HG02840 (cell line): Measurements from ENCODE around the gene CD5L.

Source experiments
- ATAC-seq: cut with Tn5 transposase; IDR thresholded peaks from one replicate; pipeline ENCODE4 v1.9.1; 2021; ENCODE audit warnings: mild to moderate bottlenecking, moderate library complexity, moderate number of reproducible peaks; ENCODE audit not compliant: unreplicated experiment, low FRiP score

Gene CD5L

DNA sequence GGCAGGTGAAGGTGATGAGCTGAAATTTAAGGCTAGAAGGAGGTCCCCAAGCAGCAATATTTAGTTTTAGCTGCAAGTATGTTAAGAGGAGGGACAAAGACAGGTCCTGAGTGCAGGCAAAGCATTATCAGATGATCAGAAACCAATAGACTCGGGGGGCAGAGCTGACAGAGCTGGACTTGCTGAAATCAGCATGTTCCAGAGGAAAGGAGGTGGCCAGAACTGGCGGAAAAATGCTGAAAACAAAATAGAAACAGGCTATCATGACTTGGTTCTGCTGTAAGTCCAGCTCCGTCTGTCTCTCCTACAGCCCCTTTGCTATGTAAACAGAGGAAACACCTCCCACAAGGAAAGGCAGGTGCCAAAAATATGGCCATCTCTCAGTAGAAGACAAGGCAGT is at the start of gene CD5L:
CD5L (minus strand) TSS at position 101 of the 400 bp plus-strand sequence. CDS start 107 bp downstream, outside the sequence.
- no peak for ATAC-seq

DNA sequence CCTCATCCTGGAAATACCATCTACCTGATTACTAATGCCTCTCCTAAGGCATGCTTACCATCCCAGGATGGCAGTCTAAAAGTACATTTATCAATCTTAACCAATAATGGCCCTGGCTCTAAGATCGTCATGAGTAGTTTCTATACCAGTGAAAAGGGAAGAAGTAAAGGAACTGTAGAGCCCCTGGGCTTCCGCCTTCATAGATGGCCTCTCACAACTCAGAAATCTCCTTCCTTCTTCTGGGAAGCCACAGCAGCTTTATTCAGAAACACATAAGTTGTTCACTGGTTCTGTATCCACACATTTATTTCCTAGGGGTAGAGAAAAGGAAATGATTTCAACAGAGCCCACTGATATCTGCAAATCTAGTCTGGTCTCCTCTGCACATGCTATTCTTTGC is 41.0 kb upstream of the CD5L start:
- ATAC-seq = no peak

DNA sequence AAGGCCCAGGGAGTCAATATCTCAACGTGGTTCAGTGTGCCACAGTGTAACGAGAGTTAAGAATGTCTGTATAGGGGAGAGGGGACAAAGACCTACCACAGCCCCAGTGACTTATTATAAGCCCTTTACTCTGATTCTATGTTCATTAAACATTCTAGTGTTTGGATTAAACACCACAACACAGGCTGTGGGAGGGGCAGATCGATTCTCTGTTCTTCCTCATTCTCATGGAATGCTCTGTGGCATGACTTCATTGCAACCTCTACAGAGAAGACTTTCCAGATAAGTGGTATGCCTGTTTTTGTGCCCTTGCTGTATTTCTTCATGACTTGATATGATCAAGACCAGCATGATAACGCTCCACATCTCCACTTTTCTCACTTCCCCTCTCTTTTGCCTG is 39.0 kb upstream of the CD5L start:
- no peak for ATAC-seq

DNA sequence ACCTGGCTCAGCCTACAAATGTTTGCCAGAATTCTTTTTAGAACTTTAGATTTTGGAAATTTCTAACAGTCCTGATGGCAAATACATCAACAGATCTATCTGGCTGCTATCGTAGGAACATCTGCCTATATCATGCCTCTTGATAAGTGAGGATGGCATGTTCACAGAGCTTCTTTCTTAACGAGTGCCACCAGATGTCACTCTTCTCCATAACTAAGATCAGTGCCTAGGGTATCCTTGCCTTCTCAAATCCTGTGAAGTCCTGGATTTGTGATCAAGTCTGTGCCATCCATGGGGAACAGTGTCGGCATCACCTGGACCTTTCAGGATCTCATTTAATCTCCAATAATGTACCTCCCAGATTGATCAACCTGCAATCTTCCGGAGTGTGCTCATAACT is 36.5 kb upstream of the CD5L start:
- ATAC-seq = no peak

DNA sequence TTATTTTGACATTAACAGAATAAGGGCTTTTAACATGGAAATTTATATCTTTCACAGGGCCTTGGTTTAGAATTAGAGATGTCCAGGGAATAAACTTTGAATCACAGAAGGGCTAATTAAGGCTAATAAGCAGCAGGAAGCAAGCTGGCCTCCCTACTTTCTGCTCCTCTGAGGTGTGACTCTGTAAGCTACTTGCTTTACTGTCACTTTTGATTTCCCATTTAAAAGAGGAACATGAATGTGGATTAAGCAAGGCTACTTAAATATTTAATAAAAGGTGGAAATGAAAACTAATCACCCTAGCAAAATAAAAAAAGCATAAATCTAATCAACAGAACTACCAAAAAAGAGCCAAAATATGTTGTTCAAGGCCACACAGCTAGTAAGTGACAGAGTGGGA is 28.9 kb upstream of the CD5L start:
- no peak for ATAC-seq

DNA sequence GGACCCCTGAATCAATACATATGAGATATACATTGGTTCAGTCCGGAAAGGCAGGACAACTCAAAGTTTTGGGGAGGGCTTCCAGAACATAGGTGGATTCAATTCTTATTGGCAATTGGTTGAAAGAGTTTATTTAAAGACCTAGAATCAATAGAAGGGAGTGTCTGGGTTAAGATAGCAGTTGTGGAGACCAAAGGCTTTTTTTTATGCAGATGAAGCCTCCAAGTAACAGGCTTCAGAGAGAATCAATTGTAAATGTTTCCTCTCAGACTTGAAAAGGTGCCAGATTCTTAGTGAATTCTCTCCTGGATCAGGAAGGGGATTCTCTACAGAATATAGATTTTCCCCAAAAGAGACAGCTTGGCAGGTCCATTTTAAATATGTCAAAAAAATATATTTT is 27.0 kb upstream of the CD5L start:
- no peak for ATAC-seq

DNA sequence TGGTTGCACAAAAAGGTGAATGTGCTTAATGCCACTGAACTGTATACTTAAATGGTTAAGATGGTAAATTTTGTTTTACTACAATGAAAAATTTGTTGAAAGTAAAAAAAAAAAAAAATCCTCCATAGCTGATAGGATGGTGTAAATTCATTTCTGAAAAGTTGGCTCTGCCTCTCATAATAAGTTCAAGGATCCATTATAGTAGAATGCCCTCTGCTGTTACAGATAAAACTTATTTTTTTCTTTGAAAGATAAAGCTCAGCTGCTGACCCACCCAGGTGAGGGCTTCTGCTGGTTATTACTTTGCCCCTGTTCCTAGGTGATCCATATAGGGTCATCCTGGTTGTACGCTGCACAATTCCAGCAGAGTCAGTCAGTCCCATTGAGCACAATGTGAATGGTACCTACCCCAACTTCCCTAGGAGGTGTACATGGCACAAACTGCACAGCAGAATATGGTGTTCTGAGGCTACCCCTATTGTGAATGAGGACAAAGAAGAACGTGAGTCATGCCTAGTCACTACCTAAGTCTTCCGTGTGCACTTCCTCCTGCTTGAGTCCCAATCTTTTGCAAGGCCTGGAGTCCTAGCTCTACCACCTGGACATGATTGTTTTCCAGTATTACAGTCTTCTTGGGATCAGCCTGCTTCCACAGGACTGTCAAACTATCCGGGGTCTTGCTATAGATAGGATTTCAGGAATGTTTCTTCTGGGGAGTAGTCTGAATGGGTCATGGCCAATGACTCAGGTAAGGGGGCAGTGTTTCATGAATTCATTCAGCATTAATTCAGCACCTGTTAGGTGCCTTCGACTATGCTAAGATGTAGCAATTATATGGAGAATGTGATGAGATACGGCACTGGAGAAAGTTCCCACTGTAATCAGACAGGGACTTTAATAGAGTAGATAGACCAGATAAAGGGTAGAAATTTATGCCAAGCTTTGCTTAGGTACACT is 20.8 kb upstream of the CD5L start:
- ATAC-seq = no peak

DNA sequence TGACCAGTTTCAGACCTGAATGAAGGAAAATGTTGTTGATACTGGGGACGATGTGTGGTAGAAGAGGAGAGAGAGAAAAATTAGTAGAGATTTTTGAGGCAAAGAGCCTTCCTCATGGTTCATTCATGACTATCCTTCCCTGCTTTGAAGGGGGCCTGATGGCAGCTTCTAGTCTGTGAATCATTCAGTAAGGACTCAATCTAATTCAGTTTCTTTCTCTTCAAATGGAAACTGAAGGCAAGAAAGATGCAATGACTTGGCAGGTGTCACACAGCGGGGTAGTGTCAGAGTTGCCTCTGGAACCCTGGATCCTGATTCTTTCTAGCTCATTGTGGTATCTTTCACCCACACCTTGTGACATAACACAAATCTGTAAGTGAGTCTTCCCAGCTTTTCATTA is 14.9 kb upstream of the CD5L start:
- ATAC-seq = no peak

DNA sequence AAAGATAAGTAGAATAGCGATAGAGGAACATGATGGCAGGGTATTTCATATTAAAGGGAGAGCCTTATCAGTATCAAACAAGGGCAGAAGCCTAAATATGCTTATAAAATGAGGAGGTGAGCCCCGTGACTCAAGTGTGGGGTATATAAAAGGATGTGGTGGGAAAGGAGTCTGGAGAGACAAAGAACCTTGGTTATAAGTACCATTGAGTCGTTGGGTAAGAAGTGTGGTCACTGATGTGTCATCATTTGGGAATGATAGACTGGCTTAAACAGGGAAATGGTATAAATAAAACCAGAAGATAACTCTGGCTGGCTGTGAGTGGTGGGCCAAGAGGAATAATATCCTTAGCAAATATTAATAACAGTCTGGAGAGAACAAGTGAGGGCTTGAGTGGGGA is 10.9 kb upstream of the CD5L start:
- ATAC-seq = no peak

DNA sequence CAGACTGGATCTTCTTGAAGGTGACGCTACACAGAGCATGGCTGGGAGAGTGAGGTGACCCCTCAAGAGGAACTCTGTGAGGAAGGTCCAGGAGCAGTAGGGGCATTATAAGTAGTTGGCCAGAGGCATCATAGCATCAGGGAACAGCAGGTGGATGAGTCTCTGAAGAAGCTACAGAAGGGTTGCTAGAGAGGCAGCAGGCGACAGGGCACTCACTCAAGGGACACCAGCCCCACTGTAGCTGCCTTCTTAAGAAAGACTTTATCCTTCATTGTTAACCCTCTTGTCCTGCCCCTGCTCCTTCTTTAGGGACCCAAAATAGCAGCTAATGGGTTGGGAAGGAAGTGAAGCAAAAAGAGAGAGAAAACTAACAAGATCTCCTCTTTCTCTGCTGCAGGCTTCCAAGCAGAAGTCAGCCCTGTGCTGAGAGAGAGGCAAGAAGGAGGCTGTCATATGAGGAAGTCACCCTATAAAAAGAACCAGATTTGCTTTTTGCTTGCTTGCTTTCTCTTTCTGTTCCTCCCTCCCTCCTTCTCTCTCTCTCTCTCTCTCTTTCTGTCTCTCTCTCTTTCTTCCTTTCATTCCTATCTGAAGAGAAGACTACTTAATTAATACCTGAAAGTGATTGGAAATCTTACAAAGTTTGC is 7.7 kb upstream of the CD5L start:
- ATAC-seq = peak; percentile 71

DNA sequence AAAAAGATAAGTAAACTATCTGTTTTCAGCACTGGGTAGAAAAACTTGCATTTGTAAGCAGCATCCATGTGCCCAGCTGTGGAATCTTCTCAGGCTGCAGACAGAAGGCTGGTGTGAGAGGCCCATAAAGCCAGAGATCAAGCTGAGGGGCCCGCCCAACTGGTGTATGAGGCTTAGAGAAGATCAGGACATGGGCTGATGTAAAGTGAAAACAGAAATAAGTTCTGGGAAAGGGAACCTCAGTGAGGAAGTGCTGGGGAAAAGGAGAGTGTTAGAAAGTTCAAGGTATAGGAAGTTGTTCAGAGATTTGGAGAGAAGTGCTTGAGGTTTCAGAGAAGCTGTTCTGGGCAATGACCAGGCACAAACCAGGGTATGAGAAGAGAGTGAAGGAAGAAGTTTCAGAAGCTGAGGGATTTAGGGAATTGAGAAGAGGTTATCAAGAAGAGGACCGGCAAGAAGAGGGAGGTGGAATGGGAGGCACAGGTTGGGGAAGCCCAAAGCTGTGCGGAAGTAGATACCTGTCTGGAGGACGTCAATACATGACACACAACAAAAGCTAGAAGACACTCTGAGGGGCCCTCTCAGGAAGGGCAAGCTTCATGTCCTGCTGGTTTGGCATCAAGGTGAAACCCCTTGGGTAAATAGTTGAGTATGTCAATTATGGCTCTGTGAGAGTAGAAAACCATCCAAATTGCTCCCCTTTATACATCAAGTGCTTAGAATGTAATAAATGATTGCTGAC is 2.7 kb upstream of the CD5L start:
- no peak for ATAC-seq

DNA sequence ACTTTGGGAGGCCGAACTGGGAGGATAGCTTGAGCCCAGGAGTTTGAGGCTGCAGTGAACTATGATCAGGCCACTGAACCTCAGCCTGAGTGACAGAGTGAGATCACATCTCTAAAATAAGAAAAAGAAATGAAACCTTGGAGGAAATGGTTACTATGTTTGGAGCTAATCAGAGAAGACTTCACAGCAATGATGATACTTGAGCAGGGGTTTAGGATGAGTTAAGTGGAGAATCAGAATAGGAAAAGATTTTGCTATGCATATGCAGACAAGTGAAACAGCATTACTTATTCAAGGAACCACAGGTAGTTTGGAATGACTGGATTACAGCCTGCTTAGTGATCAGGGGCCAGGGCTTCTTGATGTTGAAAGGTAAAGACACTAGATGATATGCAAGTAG is 1.3 kb upstream of the CD5L start:
- ATAC-seq = no peak

DNA sequence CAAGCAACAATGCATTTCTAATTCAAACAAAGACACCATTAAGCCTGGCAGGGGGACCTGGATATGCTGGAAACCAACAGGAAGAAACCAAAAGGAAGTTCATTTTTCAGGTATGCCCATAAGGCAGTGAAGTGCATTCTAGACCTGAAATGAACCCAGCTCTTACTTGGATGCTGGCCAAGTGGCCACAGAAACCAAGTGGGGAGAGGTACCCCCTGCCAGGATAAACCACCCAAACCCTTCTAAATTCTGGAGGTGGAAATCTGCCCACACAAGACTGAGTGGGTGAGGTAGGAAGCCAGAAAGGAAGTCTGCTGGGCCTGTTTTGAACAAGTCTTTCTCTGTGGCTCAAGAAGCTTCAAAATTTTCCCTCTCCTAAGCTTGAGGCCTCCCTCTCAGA is 2.6 kb downstream of the CD5L start:
- ATAC-seq = no peak

DNA sequence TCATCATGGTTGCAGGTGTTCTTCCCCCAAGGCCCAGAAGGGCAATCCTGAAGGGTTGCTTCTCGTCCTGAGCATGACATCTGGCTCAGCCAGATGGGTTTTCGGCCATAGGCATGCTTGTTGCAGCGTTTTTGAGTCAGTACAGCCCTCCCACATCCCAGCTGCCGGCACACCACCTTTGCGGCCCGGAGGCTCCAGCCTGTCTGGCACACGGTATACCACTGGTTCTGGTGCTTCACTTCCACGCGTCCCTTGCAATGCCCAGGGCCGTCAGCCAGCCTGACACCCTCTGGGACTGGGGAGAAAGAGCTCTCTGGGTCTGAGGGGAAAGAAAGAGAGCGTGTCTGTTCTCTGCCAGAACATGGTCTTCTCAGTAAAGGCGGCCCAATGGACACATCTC is 7.2 kb downstream of the CD5L start:
- no peak for ATAC-seq

DNA sequence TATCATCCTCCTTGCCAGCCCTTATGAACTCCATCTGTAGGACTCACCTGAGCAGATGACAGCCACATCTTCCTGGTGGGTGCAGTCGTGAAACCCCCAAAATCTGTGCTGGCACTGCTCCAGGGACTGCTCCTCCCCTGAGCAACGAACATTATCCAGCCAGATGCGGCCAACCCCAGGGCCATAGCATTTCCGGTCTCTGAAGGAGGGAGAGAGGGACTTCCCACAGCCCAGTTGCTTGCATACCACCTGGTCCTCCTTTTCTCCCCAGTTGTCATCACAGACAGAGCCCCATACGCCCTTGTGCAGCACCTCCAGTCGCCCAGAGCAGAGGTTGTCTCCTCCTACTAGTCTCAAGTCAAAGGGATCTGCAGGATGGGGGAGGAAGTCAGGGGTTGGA is 8.5 kb downstream of the CD5L start:
- ATAC-seq = no peak

DNA sequence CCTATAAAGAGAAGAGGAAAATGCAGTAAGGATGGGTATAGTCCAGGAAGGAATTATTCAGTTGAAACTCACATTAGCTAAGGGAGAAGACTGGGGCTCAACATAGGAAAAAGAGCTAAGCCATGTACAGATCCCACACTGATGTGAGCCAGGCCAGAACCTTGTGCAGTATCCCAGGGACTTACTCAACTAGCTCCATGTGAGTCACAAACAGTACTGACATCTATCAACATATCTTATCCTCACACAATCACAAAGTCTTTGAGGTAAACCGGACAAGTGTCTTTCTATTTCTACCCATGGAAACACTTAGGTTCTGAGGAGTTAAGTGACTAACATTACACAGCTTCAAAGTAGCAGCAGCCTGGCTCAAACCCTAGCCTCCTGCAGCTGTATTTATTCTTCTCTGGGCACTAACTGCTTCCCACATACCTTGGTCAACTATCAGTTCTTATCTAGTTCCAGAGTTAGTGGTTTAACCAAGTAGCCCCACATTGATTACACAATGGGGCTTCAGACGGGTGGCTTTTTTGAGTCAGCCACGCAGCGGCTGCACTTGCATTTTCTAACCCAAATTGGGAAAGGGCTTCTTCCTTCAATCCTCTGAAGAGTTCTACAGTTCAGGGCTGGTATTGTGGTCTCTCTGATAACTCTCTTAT is 9.5 kb downstream of the CD5L start:
- no peak for ATAC-seq

DNA sequence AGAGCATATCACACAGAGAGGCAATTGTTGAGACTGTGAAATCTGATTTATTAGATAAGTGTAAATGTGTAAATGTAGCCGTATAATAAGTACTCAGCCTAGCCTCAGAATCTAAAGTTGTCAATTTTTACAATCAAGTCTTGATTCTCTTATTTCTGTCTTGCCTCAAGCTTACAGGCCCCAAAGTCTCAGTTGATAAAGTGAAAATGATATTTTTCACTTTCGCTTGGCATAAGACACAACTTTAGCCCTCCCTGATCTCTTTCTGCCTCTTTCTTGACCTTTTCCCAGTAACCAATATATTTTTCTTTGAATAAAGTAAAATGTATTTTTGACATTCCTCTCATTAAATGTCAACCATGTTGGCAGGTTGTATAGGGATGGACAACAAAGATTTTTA is 10.7 kb downstream of the CD5L start:
- ATAC-seq = no peak

DNA sequence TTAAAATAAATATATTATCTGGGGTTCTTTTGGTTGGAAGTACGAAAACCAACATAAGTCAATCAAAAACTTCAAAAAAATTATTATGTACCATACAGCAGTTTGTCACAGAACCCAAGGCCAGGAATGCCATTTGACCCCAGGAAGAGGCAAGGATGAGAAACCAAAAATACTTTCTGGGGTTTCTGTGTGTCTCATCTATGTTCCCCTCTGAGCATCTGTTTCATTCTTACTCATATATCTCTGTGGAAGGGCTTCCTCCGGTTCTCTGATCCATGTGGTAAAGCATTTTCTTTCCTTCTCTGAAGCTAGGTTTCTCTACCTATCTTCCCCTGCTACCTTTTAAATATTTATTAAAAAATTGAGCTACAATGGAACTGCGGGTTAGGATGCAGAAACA is 11.9 kb downstream of the CD5L start:
- no peak for ATAC-seq

DNA sequence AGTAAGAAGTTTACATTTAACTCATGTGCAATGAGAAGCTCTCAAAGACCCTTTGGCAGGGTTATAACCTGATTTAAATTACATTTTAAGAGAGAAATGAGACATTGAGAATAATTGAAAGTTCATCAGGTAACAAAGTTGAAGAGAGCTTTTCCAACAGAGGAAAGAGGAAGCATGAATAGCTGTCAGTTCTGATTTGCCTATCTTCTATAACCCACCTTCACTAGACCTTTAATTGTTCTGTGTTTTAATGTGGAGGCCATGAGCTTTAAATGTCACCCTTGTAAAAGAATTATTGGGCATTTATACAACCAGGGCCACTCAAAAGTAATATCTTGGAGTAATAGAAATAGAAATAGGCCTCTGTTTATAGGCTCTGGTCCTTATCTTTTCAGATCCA is 12.4 kb downstream of the CD5L start:
- ATAC-seq = no peak

DNA sequence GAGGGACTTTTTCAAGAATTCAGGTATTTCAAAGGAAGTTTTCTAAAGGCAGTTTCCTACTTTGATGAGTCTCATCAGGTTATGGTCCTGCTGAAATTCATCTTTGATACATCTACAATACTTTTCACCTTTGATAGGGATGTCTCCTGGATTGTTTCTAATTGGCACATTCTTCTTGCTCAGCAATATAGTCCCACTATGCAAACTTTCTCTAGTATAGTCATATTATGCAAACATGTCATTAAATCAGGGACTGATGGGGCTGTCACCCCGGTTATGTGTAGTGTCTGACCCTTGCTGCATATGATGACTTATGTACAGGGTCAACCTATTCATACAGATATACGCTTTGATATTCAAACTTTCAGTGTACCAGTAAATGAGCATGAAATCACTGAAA is 21.3 kb downstream of the CD5L start:
- no peak for ATAC-seq

DNA sequence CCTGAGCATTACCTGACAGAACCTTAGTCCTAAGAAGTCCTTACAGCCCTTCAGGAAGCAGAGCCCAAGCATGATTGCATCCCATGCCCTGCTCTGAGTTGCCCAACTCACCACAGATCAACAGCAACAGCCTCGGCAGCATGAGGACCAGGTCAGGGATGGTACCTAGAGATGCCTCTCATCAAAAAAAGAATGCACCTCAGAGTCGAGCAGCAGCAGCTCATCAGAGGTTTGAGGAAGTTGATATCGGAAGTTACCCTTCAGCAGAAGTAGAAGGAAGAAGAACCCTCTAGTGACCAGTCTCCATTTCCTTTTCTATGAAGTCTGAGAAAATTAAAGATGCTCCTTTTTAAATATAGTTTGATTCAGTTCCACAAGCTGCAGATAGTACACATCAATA is 21.7 kb downstream of the CD5L start, which contains the start of gene FCRL1:
FCRL1 (minus strand) TSS at position 225 of the 400 bp plus-strand sequence; CDS start at position 142, 83 bp downstream.
- ATAC-seq = no peak
